ENCODE data around the gene NHERF2.

NHERF2 gene

GRCh38 chr16:2042986-2043666 is 16.4 kb downstream of the NHERF2 start:
- no CpG with 5 or more reads among the region's 11 CpGs for WGBS (ENCODE audit: insufficient coverage, insufficient read length)
- Histone ChIP-seq H3K9me3 (ENCODE audit: control insufficient read depth, insufficient read depth, low read length) (no peaks in the 10 kb centered on the region), H3K27me3 (ENCODE audit: control insufficient read depth, insufficient read depth, low read length) (no peaks in the 10 kb centered on the region), H3K4me3 (ENCODE audit: low read length) (no peak overlapping the region), H3K4me1 (ENCODE audit: control insufficient read depth, insufficient read depth, low read length) (no peaks in the 10 kb centered on the region; the same call in 1 of the 2 replicates), H3K27ac (ENCODE audit: low read length) (no peak overlapping the region), H3K36me3 (ENCODE audit: control insufficient read depth, insufficient read depth, low read length) (no peaks in the 10 kb centered on the region; the same call in 1 of the 2 replicates)
- DNase-seq (ENCODE audit: low read depth, low spot score), result no peak

GRCh38 chr16:2043667-2044451 is 17.2 kb downstream of the NHERF2 start:
- no peaks in the 10 kb centered on the region; the same call in 1 of the 2 replicates for H3K36me3 ChIP-seq (ENCODE audit: control insufficient read depth, insufficient read depth, low read length)

GRCh38 chr16:2044541-2044940 is 17.8 kb downstream of the NHERF2 start:
- no peak overlapping the region for H3K27ac ChIP-seq (ENCODE audit: low read length)
- DNase-seq (ENCODE audit: low read depth, low spot score), result no peak
- no peaks in the 10 kb centered on the region for H3K9me3 ChIP-seq (ENCODE audit: control insufficient read depth, insufficient read depth, low read length)
- WGBS (ENCODE audit: insufficient coverage, insufficient read length), result no CpG with 5 or more reads among the region's 22 CpGs
- peaks cover 2% of the 10 kb centered on the region; the same call in 1 of the 2 replicates for H3K4me1 ChIP-seq (ENCODE audit: control insufficient read depth, insufficient read depth, low read length)
- no peaks in the 10 kb centered on the region; the same call in 1 of the 2 replicates for H3K36me3 ChIP-seq (ENCODE audit: control insufficient read depth, insufficient read depth, low read length)
- H3K27me3 ChIP-seq (ENCODE audit: control insufficient read depth, insufficient read depth, low read length), result no peaks in the 10 kb centered on the region
- H3K4me3 ChIP-seq (ENCODE audit: low read length), result no peak overlapping the region

More at GRCh38 chr16:2043667-2044451, 17.2 kb downstream of the NHERF2 start:
- Histone ChIP-seq H3K9me3 (ENCODE audit: control insufficient read depth, insufficient read depth, low read length) (no peaks in the 10 kb centered on the region), H3K27ac (ENCODE audit: low read length) (no peak overlapping the region), H3K4me3 (ENCODE audit: low read length) (no peak overlapping the region), H3K4me1 (ENCODE audit: control insufficient read depth, insufficient read depth, low read length) (peaks cover 2% of the 10 kb centered on the region; the same call in 1 of the 2 replicates), H3K27me3 (ENCODE audit: control insufficient read depth, insufficient read depth, low read length) (no peaks in the 10 kb centered on the region)
- no peak for DNase-seq (ENCODE audit: low read depth, low spot score)
- WGBS (ENCODE audit: insufficient coverage, insufficient read length), result no CpG with 5 or more reads among the region's 26 CpGs

- Histone ChIP-seq H3K27me3 (ENCODE audit: control insufficient read depth, insufficient read depth, low read length) (no peaks in the 10 kb centered on the region), H3K4me3 (ENCODE audit: low read length) (no peak overlapping the region), H3K4me1 (ENCODE audit: control insufficient read depth, insufficient read depth, low read length) (peaks cover 2% of the 10 kb centered on the region; the same call in 1 of the 2 replicates), H3K36me3 (ENCODE audit: control insufficient read depth, insufficient read depth, low read length) (no peaks in the 10 kb centered on the region; the same call in 1 of the 2 replicates), H3K9me3 (ENCODE audit: control insufficient read depth, insufficient read depth, low read length) (no peaks in the 10 kb centered on the region), H3K27ac (ENCODE audit: low read length) (no peak overlapping the region)
- no CpG with 5 or more reads among the region's 21 CpGs for WGBS (ENCODE audit: insufficient coverage, insufficient read length)
- no peak for DNase-seq (ENCODE audit: low read depth, low spot score)
These were observed 19.5 kb downstream of the NHERF2 start for GRCh38 chr16:2045965-2046892.

- Histone ChIP-seq H3K27ac (ENCODE audit: low read length) (no peak overlapping the region), H3K9me3 (ENCODE audit: control insufficient read depth, insufficient read depth, low read length) (no peaks in the 10 kb centered on the region), H3K27me3 (ENCODE audit: control insufficient read depth, insufficient read depth, low read length) (no peaks in the 10 kb centered on the region), H3K4me1 (ENCODE audit: control insufficient read depth, insufficient read depth, low read length) (peaks cover 2% of the 10 kb centered on the region; the same call in 1 of the 2 replicates), H3K4me3 (ENCODE audit: low read length) (peak overlapping the region; percentile 72), H3K36me3 (ENCODE audit: control insufficient read depth, insufficient read depth, low read length) (no peaks in the 10 kb centered on the region; the same call in 1 of the 2 replicates)
- no peak for DNase-seq (ENCODE audit: low read depth, low spot score)
- no CpG with 5 or more reads among the region's 8 CpGs for WGBS (ENCODE audit: insufficient coverage, insufficient read length)
These were observed 20.2 kb downstream of the NHERF2 start for GRCh38 chr16:2046893-2047329.

GRCh38 chr16:2047330-2048115 is 20.8 kb downstream of the NHERF2 start, which contains the start of the genes NTHL1 and TSC2:
Gene NTHL1 (minus strand): TSS chr16:2047834. CDS start chr16:2047823, 11 bp downstream.
Gene TSC2 (plus strand): TSS chr16:2047985. CDS start chr16:2048616, 631 bp downstream.
- no peaks in the 10 kb centered on the region for H3K27me3 ChIP-seq (ENCODE audit: control insufficient read depth, insufficient read depth, low read length)
- H3K27ac ChIP-seq (ENCODE audit: low read length), result no peak within 1 kb of the TSS
- peak within 1 kb of the TSS; percentile 72 for H3K4me3 ChIP-seq (ENCODE audit: low read length)
- H3K9me3 ChIP-seq (ENCODE audit: control insufficient read depth, insufficient read depth, low read length), result no peaks in the 10 kb centered on the region
- peaks cover 2% of the 10 kb centered on the region; the same call in 1 of the 2 replicates for H3K4me1 ChIP-seq (ENCODE audit: control insufficient read depth, insufficient read depth, low read length)
- H3K36me3 ChIP-seq (ENCODE audit: control insufficient read depth, insufficient read depth, low read length), result no peaks in the 10 kb centered on the region
- peak; percentile 95 for DNase-seq (ENCODE audit: low read depth, low spot score)
- no CpG with 5 or more reads among the region's 81 CpGs for WGBS (ENCODE audit: insufficient coverage, insufficient read length)

GRCh38 chr16:2048116-2048543 is 21.4 kb downstream of the NHERF2 start:
- Histone ChIP-seq H3K27me3 (ENCODE audit: control insufficient read depth, insufficient read depth, low read length) (no peaks in the 10 kb centered on the region), H3K4me1 (ENCODE audit: control insufficient read depth, insufficient read depth, low read length) (peaks cover 2% of the 10 kb centered on the region; the same call in 1 of the 2 replicates), H3K4me3 (ENCODE audit: low read length) (peak overlapping the region; percentile 72; the same call in 1 of the 2 replicates), H3K9me3 (ENCODE audit: control insufficient read depth, insufficient read depth, low read length) (no peaks in the 10 kb centered on the region), H3K27ac (ENCODE audit: low read length) (no peak overlapping the region), H3K36me3 (ENCODE audit: control insufficient read depth, insufficient read depth, low read length) (no peaks in the 10 kb centered on the region)
- DNase-seq (ENCODE audit: low read depth, low spot score), result no peak
- WGBS (ENCODE audit: insufficient coverage, insufficient read length), result no CpG with 5 or more reads among the region's 30 CpGs

GRCh38 chr16:2053211-2053610 is 26.5 kb downstream of the NHERF2 start:
- no peak overlapping the region for H3K4me3 ChIP-seq (ENCODE audit: low read length)
- 0 out of 2 replicates have a peak, but pooled peaks cover 2% of the 10 kb centered on the region for H3K4me1 ChIP-seq (ENCODE audit: control insufficient read depth, insufficient read depth, low read length)
- H3K27me3 ChIP-seq (ENCODE audit: control insufficient read depth, insufficient read depth, low read length), result no peaks in the 10 kb centered on the region
- no peaks in the 10 kb centered on the region for H3K9me3 ChIP-seq (ENCODE audit: control insufficient read depth, insufficient read depth, low read length)
- DNase-seq (ENCODE audit: low read depth, low spot score), result no peak
- H3K27ac ChIP-seq (ENCODE audit: low read length), result no peak overlapping the region
- peaks cover 6% of the 10 kb centered on the region for H3K36me3 ChIP-seq (ENCODE audit: control insufficient read depth, insufficient read depth, low read length)
- WGBS (ENCODE audit: insufficient coverage, insufficient read length), result no CpG with 5 or more reads among the region's 21 CpGs

- no CpG with 5 or more reads among the region's 17 CpGs for WGBS (ENCODE audit: insufficient coverage, insufficient read length)
These were observed 27.2 kb downstream of the NHERF2 start for GRCh38 chr16:2053897-2054296.

More at GRCh38 chr16:2053897-2054296, 27.2 kb downstream of the NHERF2 start:
- no peaks in the 10 kb centered on the region for H3K9me3 ChIP-seq (ENCODE audit: control insufficient read depth, insufficient read depth, low read length)
- no peak overlapping the region for H3K4me3 ChIP-seq (ENCODE audit: low read length)
- H3K27ac ChIP-seq (ENCODE audit: low read length), result no peak overlapping the region
- no peaks in the 10 kb centered on the region for H3K4me1 ChIP-seq (ENCODE audit: control insufficient read depth, insufficient read depth, low read length)
- no peaks in the 10 kb centered on the region for H3K27me3 ChIP-seq (ENCODE audit: control insufficient read depth, insufficient read depth, low read length)
- DNase-seq (ENCODE audit: low read depth, low spot score), result no peak
- H3K36me3 ChIP-seq (ENCODE audit: control insufficient read depth, insufficient read depth, low read length), result peaks cover 6% of the 10 kb centered on the region
